ENCODE measurements around the gene NLGN1.

NLGN1 gene

GRCh38 chr3:173747427-173747826 lies 349.9 kb downstream of the NLGN1 start:
- H3K4me3 ChIP-seq (ENCODE audit: low read depth, low read length), result no peak overlapping the region
- TF ChIP-seq, protein P1, sequence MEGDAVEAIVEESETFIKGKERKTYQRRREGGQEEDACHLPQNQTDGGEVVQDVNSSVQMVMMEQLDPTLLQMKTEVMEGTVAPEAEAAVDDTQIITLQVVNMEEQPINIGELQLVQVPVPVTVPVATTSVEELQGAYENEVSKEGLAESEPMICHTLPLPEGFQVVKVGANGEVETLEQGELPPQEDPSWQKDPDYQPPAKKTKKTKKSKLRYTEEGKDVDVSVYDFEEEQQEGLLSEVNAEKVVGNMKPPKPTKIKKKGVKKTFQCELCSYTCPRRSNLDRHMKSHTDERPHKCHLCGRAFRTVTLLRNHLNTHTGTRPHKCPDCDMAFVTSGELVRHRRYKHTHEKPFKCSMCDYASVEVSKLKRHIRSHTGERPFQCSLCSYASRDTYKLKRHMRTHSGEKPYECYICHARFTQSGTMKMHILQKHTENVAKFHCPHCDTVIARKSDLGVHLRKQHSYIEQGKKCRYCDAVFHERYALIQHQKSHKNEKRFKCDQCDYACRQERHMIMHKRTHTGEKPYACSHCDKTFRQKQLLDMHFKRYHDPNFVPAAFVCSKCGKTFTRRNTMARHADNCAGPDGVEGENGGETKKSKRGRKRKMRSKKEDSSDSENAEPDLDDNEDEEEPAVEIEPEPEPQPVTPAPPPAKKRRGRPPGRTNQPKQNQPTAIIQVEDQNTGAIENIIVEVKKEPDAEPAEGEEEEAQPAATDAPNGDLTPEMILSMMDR (IDR thresholded peaks at IDR 0.05; ENCODE audit: borderline replicate concordance, insufficient read depth, low read depth, low read length), result no peak

- H3K4me3 ChIP-seq (ENCODE audit: low read depth, low read length), result no peak overlapping the region
- TF ChIP-seq, protein P1 (IDR thresholded peaks at IDR 0.05; ENCODE audit: borderline replicate concordance, insufficient read depth, low read depth, low read length), result no peak
Observed at GRCh38 chr3:173748105-173748504, 350.6 kb downstream of the NLGN1 start.

- TF ChIP-seq, protein P1 (IDR thresholded peaks at IDR 0.05; ENCODE audit: borderline replicate concordance, insufficient read depth, low read depth, low read length), result no peak
- H3K4me3 ChIP-seq (ENCODE audit: low read depth, low read length), result no peak overlapping the region
Observed at GRCh38 chr3:173750095-173750494, 352.6 kb downstream of the NLGN1 start.

GRCh38 chr3:173750591-173750990 lies 353.0 kb downstream of the NLGN1 start:
- no peak overlapping the region for H3K4me3 ChIP-seq (ENCODE audit: low read depth, low read length)
- TF ChIP-seq, protein P1 (IDR thresholded peaks at IDR 0.05; ENCODE audit: borderline replicate concordance, insufficient read depth, low read depth, low read length), result no peak

- TF ChIP-seq, protein P1 (IDR thresholded peaks at IDR 0.05; ENCODE audit: borderline replicate concordance, insufficient read depth, low read depth, low read length), result no peak
- H3K4me3 ChIP-seq (ENCODE audit: low read depth, low read length), result no peak overlapping the region
Observed at GRCh38 chr3:173753593-173753992, 356.0 kb downstream of the NLGN1 start.

DNA sequence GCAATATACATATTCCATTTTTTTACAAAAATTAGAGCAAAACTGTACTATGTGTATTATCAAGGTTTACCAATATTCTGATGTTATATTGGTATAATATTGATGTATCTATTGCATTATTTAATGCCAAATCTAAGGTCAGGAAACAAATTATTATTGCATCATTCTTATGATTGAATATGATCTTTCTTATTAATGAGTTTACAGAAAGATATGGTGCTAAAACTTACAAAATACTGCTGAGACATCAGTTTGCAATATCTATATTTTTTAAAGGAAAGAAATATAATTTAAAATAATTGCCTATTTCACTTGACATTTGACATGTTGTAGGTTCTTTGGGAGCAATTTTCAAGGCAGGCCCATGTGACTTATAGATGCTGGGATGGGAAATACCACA lies 357.6 kb downstream of the NLGN1 start:
- TF ChIP-seq, protein P1 (IDR thresholded peaks at IDR 0.05; ENCODE audit: borderline replicate concordance, insufficient read depth, low read depth, low read length), result no peak
- H3K4me3 ChIP-seq (ENCODE audit: low read depth, low read length), result no peak overlapping the region

DNA sequence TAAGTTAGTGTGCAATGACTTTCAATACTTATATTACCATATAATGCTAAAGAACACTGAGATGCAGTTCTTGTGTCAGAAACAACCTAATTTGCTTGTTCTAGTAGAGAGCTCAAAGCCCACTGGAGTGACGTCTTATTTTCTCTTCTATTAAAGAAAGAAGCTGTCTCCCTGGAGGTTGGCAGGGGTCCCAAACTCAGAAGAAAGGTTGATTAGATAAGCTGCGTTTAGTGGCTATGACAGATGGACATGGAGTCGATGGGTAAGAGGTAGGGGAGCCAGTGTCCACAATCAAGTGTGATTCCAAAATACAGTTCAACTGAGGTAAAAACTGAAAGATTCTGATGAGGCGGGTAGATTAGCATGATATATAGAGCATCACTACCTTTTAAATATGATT lies 363.6 kb downstream of the NLGN1 start:
- TF ChIP-seq, protein P1 (IDR thresholded peaks at IDR 0.05; ENCODE audit: borderline replicate concordance, insufficient read depth, low read depth, low read length), result no peak
- H3K4me3 ChIP-seq (ENCODE audit: low read depth, low read length), result no peak overlapping the region

Data from GM12875 (cell line).